Measurements from ENCODE around the gene ARID4B. TPM values are rescaled to one million over a fixed set of nuclear protein-coding genes. Genes with fewer than 3 reads are reported as not detected.

ARID4B gene
- total and polyA plus RNA-seq, 4 experiments from 2014 or later = 34.8 to 99.5 (median 90.8) TPM

GRCh38 chr1:235329139-235329902 lies 1.3 kb upstream of the ARID4B start:
- no peaks in the 10 kb centered on the region for H3K27me3 ChIP-seq (ENCODE audit: insufficient read depth, low read length)
- no peaks in the 10 kb centered on the region for H3K36me3 ChIP-seq (ENCODE audit: insufficient read depth, low read length)
- H3K4me3 ChIP-seq (ENCODE audit: low read length in 2 of 2) = peak overlapping the region; percentile 51 to 80
- H3K4me1 Mint-ChIP-seq = peaks cover 27 to 38% (median 35%) of the 10 kb centered on the region in 4 donors
- ChIA-PET POLR2A (ENCODE audit: partially characterized antibody) (interaction anchor here (0.6 to 2.7 kb wide), 20 partner anchors 8 to 202 kb away, joined by 3 to 19 read pairs (median 4); partner anchors contain the start of genes B3GALNT2, RBM34 and TBCE), CTCF (ENCODE audit: partially characterized antibody) (interaction anchor here (0.9 to 2.9 kb wide), 4 partner anchors 39 to 87 kb away, joined by 3 to 16 read pairs (median 6); partner anchors contain the start of gene TBCE)
- H3K4me1 ChIP-seq (ENCODE audit: insufficient read depth, low read length) = peaks cover 70% of the 10 kb centered on the region
- no peaks in the 10 kb centered on the region for H3K9me3 ChIP-seq (ENCODE audit: control insufficient read depth in 1 of 2, low read length in 2 of 2)
- DNase-seq = peak in 2 of 5 donors; percentile 67 to 75
- H3K27ac Mint-ChIP-seq = no peak overlapping the region
- peaks cover 3 to 35% of the 10 kb centered on the region in 2 donors for H3K36me3 Mint-ChIP-seq
- H3K27me3 Mint-ChIP-seq = no peaks in the 10 kb centered on the region
- peaks cover 0 to 6% (median 0%) of the 10 kb centered on the region in 8 donors for H3K9me3 Mint-ChIP-seq
- peak overlapping the region; percentile 89 for H3K27ac ChIP-seq (ENCODE audit: low read depth, low read length)
- H3K4me3 Mint-ChIP-seq = no peak overlapping the region
- intact Hi-C loops (cut with micrococcal nuclease) = loop anchor here (2.0 to 5.0 kb wide), 3 partner anchors 25 to 852 kb away; partner anchors contain the start of genes RBM34 and TARBP1

DNA sequence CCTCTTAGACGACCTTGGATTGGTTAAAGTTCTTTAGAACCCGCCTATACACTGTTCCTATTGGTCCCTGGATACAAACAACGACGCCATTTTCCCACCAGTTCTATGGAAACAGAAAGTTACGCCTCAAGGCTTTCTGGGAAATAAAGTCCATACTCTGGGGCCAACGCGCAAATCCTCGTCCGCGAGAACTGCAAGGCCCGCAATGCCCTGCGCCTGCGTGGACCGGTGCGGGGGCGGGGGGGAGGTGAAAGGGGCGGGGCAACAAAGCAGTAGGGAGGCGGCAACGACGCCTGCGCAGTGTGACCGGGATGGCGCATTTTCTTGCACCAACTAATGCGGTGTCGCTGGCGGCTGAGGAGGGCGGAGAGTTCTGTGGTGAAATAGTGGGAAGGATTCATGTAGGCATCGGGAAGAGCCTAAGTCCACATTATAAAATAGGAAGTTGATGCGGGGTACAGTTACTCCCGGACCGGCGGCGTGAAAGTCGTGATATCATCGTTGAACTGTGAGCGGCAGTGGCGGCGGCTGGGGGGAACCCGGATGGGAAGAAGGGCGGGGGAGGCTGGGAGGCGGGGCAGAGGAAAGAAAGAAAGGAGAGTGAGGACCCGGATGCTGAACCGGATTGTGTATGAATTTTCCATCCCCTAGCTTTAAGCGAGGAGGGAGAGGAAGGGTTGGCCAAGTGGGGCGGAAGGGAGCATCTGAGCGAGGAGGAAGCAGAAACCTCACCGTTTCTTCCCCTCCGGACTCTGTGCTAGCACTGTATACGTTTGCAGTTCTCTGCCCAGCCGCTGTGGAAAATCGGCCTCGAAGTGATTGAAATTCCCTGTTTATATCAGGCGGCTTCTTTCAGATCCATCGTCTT lies 526 bp upstream of the ARID4B start, which contains the start of gene GGPS1:
Gene GGPS1, plus strand, starts transcription at position 300 of the 868 bp plus-strand sequence. CDS start 6,695 bp downstream, outside the sequence.
- POLR2A ChIA-PET (ENCODE audit: partially characterized antibody) = interaction anchor here (0.6 to 2.7 kb wide), 21 partner anchors 9 to 201 kb away, joined by 3 to 19 read pairs (median 4); partner anchors contain the start of genes B3GALNT2, RBM34 and TBCE

DNA sequence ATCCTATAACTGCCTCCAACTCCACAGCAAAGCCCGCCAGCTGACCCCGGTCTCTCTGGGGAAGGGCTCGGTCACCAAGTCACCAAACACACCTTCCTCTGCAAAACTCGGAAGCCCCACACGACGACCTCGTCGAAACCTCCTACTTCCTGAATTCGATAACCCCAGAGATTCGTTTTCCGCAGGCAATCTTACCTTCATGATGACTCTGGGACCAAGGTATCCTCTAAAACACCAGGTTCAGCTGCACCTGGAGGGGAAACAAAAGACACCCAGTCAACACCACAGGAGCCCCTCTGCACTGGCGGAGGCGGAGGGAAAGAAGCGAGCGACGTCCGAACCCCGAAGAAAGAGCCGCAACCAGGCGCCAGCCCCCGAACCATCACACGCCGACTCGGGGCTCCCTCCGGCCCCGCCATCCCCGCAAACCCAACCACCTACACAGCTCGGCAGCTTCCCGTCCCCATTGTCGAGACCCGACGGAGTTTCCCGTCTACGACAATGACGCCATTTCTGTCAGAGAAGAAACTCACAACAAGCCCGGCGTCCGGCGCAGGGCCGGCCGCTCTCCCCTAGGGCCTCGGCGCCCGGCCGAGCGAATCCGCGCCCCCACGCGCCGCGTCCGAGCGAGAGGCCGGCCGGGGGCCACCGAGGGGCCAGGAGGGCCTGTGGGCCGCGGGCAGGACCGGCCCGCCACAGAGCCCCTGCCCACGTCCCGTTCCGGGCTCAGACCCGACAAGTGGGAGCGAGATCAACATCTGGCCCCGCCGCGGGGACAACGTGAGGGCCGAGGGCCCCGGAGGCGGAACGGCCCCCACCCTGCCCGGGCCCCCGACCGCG lies 1.0 kb downstream of the ARID4B start:
- Histone ChIP-seq H3K4me3 (ENCODE audit: low read length in 2 of 2) (peak overlapping the region; percentile 88 to 93), H3K27me3 (ENCODE audit: insufficient read depth, low read length) (no peaks in the 10 kb centered on the region), H3K9me3 (ENCODE audit: control insufficient read depth in 1 of 2, low read length in 2 of 2) (no peaks in the 10 kb centered on the region), H3K4me1 (ENCODE audit: insufficient read depth, low read length) (peaks cover 74% of the 10 kb centered on the region), H3K27ac (ENCODE audit: low read depth, low read length) (peak overlapping the region; percentile 99), H3K36me3 (ENCODE audit: insufficient read depth, low read length) (no peaks in the 10 kb centered on the region)
- H3K27ac Mint-ChIP-seq = peak overlapping the region in 6 of 7 donors; percentile 94 to 99 (median 96)
- H3K36me3 Mint-ChIP-seq = peaks cover 11 to 43% of the 10 kb centered on the region in 2 donors
- peaks cover 0 to 6% (median 0%) of the 10 kb centered on the region in 8 donors for H3K9me3 Mint-ChIP-seq
- ChIA-PET CTCF (ENCODE audit: partially characterized antibody) (interaction anchor here (0.8 to 1.3 kb wide), 2 partner anchors 13 to 224 kb away, joined by 3 read pairs; no protein-coding TSS in a partner anchor), POLR2A (ENCODE audit: partially characterized antibody) (interaction anchor here (0.6 to 2.7 kb wide), 8 partner anchors 10 to 166 kb away, joined by 3 to 19 read pairs (median 3); partner anchors contain the start of gene RBM34)
- peaks cover 38 to 47% (median 43%) of the 10 kb centered on the region in 4 donors for H3K4me1 Mint-ChIP-seq
- no peaks in the 10 kb centered on the region for H3K27me3 Mint-ChIP-seq
- peak overlapping the region; percentile 94 to 99 (median 98) for H3K4me3 Mint-ChIP-seq
- peak; percentile 71 to 85 (median 78) for DNase-seq
- intact Hi-C loops (cut with micrococcal nuclease) = loop anchor here (5.0 kb wide), 1 partner anchor 850 kb away; the partner anchor contains the start of gene TARBP1

More for the DNA sequence above, 526 bp upstream of the ARID4B start, which contains the start of gene GGPS1:
- Histone ChIP-seq H3K36me3 (ENCODE audit: insufficient read depth, low read length) (no peaks in the 10 kb centered on the region), H3K9me3 (ENCODE audit: control insufficient read depth in 1 of 2, low read length in 2 of 2) (no peaks in the 10 kb centered on the region), H3K4me1 (ENCODE audit: insufficient read depth, low read length) (peaks cover 73% of the 10 kb centered on the region), H3K27me3 (ENCODE audit: insufficient read depth, low read length) (no peaks in the 10 kb centered on the region), H3K4me3 (ENCODE audit: low read length in 2 of 2) (peak within 1 kb of the TSS; percentile 88 to 93), H3K27ac (ENCODE audit: low read depth, low read length) (peak within 1 kb of the TSS; percentile 99)
- intact Hi-C loops (cut with micrococcal nuclease) = loop anchor here (1.0 to 5.0 kb wide), 10 partner anchors 24 to 851 kb away; partner anchors contain the start of genes B3GALNT2, RBM34, TARBP1 and TBCE
- peak; percentile 95 to 99 (median 98) for DNase-seq
- H3K27ac Mint-ChIP-seq = peak within 1 kb of the TSS in 3 of 7 donors; percentile 90 to 93 (median 90)
- H3K27me3 Mint-ChIP-seq = no peaks in the 10 kb centered on the region
- H3K9me3 Mint-ChIP-seq = peaks cover 0 to 6% (median 0%) of the 10 kb centered on the region in 8 donors
- peaks cover 32 to 39% (median 35%) of the 10 kb centered on the region in 4 donors for H3K4me1 Mint-ChIP-seq
- H3K36me3 Mint-ChIP-seq = peaks cover 3 to 37% of the 10 kb centered on the region in 2 donors
- no peak within 1 kb of the TSS for H3K4me3 Mint-ChIP-seq
- CTCF ChIA-PET (ENCODE audit: partially characterized antibody) = interaction anchor here (0.6 to 2.9 kb wide), 5 partner anchors 39 to 200 kb away, joined by 3 to 16 read pairs (median 3); partner anchors contain the start of genes TBCE and TOMM20

- no peak for DNase-seq
- H3K9me3 ChIP-seq (ENCODE audit: control insufficient read depth in 1 of 2, low read length in 2 of 2) = no peaks in the 10 kb centered on the region
- no peaks in the 10 kb centered on the region for H3K27me3 Mint-ChIP-seq
- ChIA-PET POLR2A (ENCODE audit: partially characterized antibody) (interaction anchor here (1.6 to 1.8 kb wide), 2 partner anchors 21 to 90 kb away, joined by 6 to 7 read pairs; no protein-coding TSS in a partner anchor), CTCF (ENCODE audit: partially characterized antibody) (interaction anchor here (1.3 kb wide), 1 partner anchor 12 kb away, joined by 3 read pairs; no protein-coding TSS in a partner anchor)
- H3K9me3 Mint-ChIP-seq = peaks cover 0 to 6% (median 0%) of the 10 kb centered on the region in 8 donors
- H3K4me1 Mint-ChIP-seq = peaks cover 36 to 57% (median 48%) of the 10 kb centered on the region in 4 donors
- H3K4me3 Mint-ChIP-seq = peak overlapping the region; percentile 94 to 99 (median 98)
- H3K27ac ChIP-seq (ENCODE audit: low read depth, low read length) = peak overlapping the region; percentile 99
- H3K36me3 Mint-ChIP-seq = peaks cover 15 to 48% of the 10 kb centered on the region in 2 donors
- H3K27me3 ChIP-seq (ENCODE audit: insufficient read depth, low read length) = no peaks in the 10 kb centered on the region
- intact Hi-C loops (cut with micrococcal nuclease) = loop anchor here (5.0 kb wide), 1 partner anchor 849 kb away; the partner anchor contains the start of gene TARBP1
- H3K36me3 ChIP-seq (ENCODE audit: insufficient read depth, low read length) = no peaks in the 10 kb centered on the region
- H3K4me1 ChIP-seq (ENCODE audit: insufficient read depth, low read length) = peaks cover 74% of the 10 kb centered on the region
- peak overlapping the region in 6 of 7 donors; percentile 78 to 97 (median 96) for H3K27ac Mint-ChIP-seq
- H3K4me3 ChIP-seq (ENCODE audit: low read length in 2 of 2) = peak overlapping the region; percentile 15 to 93
Measured at GRCh38 chr1:235325854-235326253, 2.1 kb downstream of the ARID4B start.

DNA sequence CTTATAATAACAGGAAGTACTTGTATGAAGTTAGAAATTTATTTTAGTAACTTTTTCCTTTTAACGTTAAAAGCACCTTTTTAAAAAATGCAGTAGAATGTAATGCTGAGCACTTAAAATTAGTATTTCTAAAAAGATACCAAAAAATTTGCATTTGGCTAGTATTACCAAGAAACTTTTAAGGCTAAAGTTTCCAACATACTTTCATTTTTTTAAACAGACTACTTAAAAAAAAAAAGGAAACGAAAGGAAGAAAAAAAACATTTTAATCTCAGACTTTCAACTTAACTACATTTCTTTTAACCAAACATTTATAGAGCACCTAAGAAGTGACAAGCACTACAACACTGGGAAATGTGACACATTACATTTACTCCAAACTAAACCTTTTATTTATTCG lies 2.8 kb downstream of the ARID4B start:
- peak overlapping the region; percentile 94 to 99 (median 98) for H3K4me3 Mint-ChIP-seq
- Histone ChIP-seq H3K9me3 (ENCODE audit: control insufficient read depth in 1 of 2, low read length in 2 of 2) (no peaks in the 10 kb centered on the region), H3K27me3 (ENCODE audit: insufficient read depth, low read length) (no peaks in the 10 kb centered on the region), H3K4me1 (ENCODE audit: insufficient read depth, low read length) (peaks cover 74% of the 10 kb centered on the region), H3K4me3 (ENCODE audit: low read length in 2 of 2) (peak overlapping the region; percentile 15 to 93), H3K27ac (ENCODE audit: low read depth, low read length) (peak overlapping the region; percentile 99), H3K36me3 (ENCODE audit: insufficient read depth, low read length) (no peaks in the 10 kb centered on the region)
- H3K9me3 Mint-ChIP-seq = peaks cover 0 to 6% (median 0%) of the 10 kb centered on the region in 8 donors
- no peak for DNase-seq
- peaks cover 37 to 65% (median 52%) of the 10 kb centered on the region in 4 donors for H3K4me1 Mint-ChIP-seq
- no peaks in the 10 kb centered on the region for H3K27me3 Mint-ChIP-seq
- POLR2A ChIA-PET (ENCODE audit: partially characterized antibody) = interaction anchor here (1.3 to 1.8 kb wide), 2 partner anchors 18 to 20 kb away, joined by 4 to 6 read pairs; no protein-coding TSS in a partner anchor
- intact Hi-C loops (cut with micrococcal nuclease) = loop anchor here (5.0 kb wide), 1 partner anchor 848 kb away; the partner anchor contains the start of gene TARBP1
- peak overlapping the region in 6 of 7 donors; percentile 59 to 97 (median 86) for H3K27ac Mint-ChIP-seq
- CTCF ChIA-PET (ENCODE audit: partially characterized antibody) = interaction anchor here (0.6 to 1.4 kb wide), 2 partner anchors 59 to 79 kb away, joined by 3 read pairs; no protein-coding TSS in a partner anchor
- peaks cover 22 to 51% of the 10 kb centered on the region in 2 donors for H3K36me3 Mint-ChIP-seq
